ENCODE data around the gene PRIM2.

DNA sequence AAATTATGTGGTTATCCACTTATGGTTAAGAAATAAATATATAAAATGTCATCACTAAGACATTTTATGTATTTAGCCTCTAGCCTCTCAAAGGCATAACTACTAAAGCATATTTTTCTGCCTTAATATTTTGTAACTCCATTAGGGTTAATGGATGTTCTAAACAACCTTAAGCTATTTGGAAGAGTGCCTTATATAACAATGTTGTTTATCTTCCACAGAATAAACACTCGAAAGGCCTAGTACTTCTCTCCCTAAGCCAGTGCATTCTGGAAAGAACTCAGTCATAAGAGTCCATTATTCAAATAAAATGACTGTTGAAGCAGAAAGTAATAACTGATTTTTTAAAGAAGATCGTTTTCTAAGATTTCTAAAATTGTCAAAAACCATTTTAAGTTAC is 15.0 kb upstream of the PRIM2 start:
- TF ChIP-seq NR3C1 (IDR thresholded peaks at IDR 0.05) (no peak), RARB (CRISPR knock-in tag; IDR thresholded peaks at IDR 0.05) (no peak)
- TF ChIP-seq, protein P1, sequence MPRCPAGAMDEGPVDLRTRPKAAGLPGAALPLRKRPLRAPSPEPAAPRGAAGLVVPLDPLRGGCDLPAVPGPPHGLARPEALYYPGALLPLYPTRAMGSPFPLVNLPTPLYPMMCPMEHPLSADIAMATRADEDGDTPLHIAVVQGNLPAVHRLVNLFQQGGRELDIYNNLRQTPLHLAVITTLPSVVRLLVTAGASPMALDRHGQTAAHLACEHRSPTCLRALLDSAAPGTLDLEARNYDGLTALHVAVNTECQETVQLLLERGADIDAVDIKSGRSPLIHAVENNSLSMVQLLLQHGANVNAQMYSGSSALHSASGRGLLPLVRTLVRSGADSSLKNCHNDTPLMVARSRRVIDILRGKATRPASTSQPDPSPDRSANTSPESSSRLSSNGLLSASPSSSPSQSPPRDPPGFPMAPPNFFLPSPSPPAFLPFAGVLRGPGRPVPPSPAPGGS (IDR thresholded peaks at IDR 0.05): no peak

All from A549 (cell line).